ENCODE results near the gene CYTL1.
"Not testable (repeated sequence)": the region's sequence is repeated elsewhere in the genome, so short reads cannot be mapped to it uniquely, and the experiment has no call there.

CYTL1 gene

GRCh38 chr4:5019274-5019673 is at the start of gene CYTL1:
Gene CYTL1 (minus strand): TSS chr4:5019458. CDS start chr4:5019445, 13 bp downstream.
- DNase-seq (ENCODE audit: low spot score), result no peak

- no peak for DNase-seq (ENCODE audit: low spot score)
Observed at GRCh38 chr4:5067908-5068307, 48.6 kb upstream of the CYTL1 start.

GRCh38 chr4:5066968-5067367 is 47.7 kb upstream of the CYTL1 start:
- not testable (repeated sequence) for DNase-seq (ENCODE audit: low spot score)

GRCh38 chr4:5066101-5066500 is 46.8 kb upstream of the CYTL1 start:
- DNase-seq (ENCODE audit: low spot score), result no peak

- no peak for DNase-seq (ENCODE audit: low spot score)
Observed at GRCh38 chr4:5055411-5055810, 36.2 kb upstream of the CYTL1 start.

- no peak for DNase-seq (ENCODE audit: low spot score)
Observed at GRCh38 chr4:5054532-5054931, 35.3 kb upstream of the CYTL1 start.

GRCh38 chr4:5052726-5053425 is 33.6 kb upstream of the CYTL1 start:
- no peak for DNase-seq (ENCODE audit: low spot score)

- no peak for DNase-seq (ENCODE audit: low spot score)
Observed at GRCh38 chr4:5052204-5052702, 33.0 kb upstream of the CYTL1 start.

- DNase-seq (ENCODE audit: low spot score), result peak; percentile 87
Observed at GRCh38 chr4:5051278-5052203, 32.3 kb upstream of the CYTL1 start, which contains the start of gene STK32B. Gene STK32B (plus strand): TSS chr4:5051480.

GRCh38 chr4:5050520-5051277 is 31.4 kb upstream of the CYTL1 start:
- peak; percentile 90 for DNase-seq (ENCODE audit: low spot score)

GRCh38 chr4:5048721-5049120 is 29.5 kb upstream of the CYTL1 start:
- DNase-seq (ENCODE audit: low spot score), result no peak

GRCh38 chr4:5045097-5045496 is 25.8 kb upstream of the CYTL1 start:
- no peak for DNase-seq (ENCODE audit: low spot score)

- no peak for DNase-seq (ENCODE audit: low spot score)
Observed at GRCh38 chr4:5044341-5044740, 25.1 kb upstream of the CYTL1 start.

- no peak for DNase-seq (ENCODE audit: low spot score)
Observed at GRCh38 chr4:5043579-5043978, 24.3 kb upstream of the CYTL1 start.

- no peak for DNase-seq (ENCODE audit: low spot score)
Observed at GRCh38 chr4:5041699-5042098, 22.4 kb upstream of the CYTL1 start.

GRCh38 chr4:5040856-5041620 is 21.8 kb upstream of the CYTL1 start:
- no peak for DNase-seq (ENCODE audit: low spot score)

- DNase-seq (ENCODE audit: low spot score), result no peak
Observed at GRCh38 chr4:5039800-5040199, 20.5 kb upstream of the CYTL1 start.

- peak; percentile 79 for DNase-seq (ENCODE audit: low spot score)
Observed at GRCh38 chr4:5037553-5038551, 18.6 kb upstream of the CYTL1 start.

- no peak for DNase-seq (ENCODE audit: low spot score)
Observed at GRCh38 chr4:5036239-5036638, 17.0 kb upstream of the CYTL1 start.

GRCh38 chr4:5034206-5034605 is 14.9 kb upstream of the CYTL1 start:
- DNase-seq (ENCODE audit: low spot score), result no peak

All from AG08396 (cell line).